ENCODE data around the gene EXOC4. TPM values are rescaled to one million over a fixed set of nuclear protein-coding genes. Genes with fewer than 3 reads are reported as not detected.
"Not testable (repeated sequence)": the region's sequence is repeated elsewhere in the genome, so short reads cannot be mapped to it uniquely, and the experiment has no call there.

EXOC4 gene
- total RNA-seq, 2 donors from 2014 or later: 53.5 to 62.3 TPM

- peak; percentile 57 for ATAC-seq (replicated peaks)
- H3K4me3 Mint-ChIP-seq: no peak overlapping the region
- H3K27ac Mint-ChIP-seq: no peak overlapping the region
- H3K9me3 Mint-ChIP-seq: no peaks in the 10 kb centered on the region
- no peaks in the 10 kb centered on the region for H3K27me3 Mint-ChIP-seq
- peaks cover 32% of the 10 kb centered on the region for H3K36me3 Mint-ChIP-seq (ENCODE audit: low read depth)
- no peaks in the 10 kb centered on the region for H3K4me1 Mint-ChIP-seq
Observed at GRCh38 chr7:133314084-133314483, 61.2 kb downstream of the EXOC4 start.

GRCh38 chr7:133315332-133316040, 62.6 kb downstream of the EXOC4 start:
- H3K36me3 Mint-ChIP-seq (ENCODE audit: low read depth): peaks cover 35% of the 10 kb centered on the region
- no peaks in the 10 kb centered on the region for H3K4me1 Mint-ChIP-seq
- H3K27me3 Mint-ChIP-seq: no peaks in the 10 kb centered on the region
- no peak overlapping the region for H3K4me3 Mint-ChIP-seq
- ATAC-seq (replicated peaks): no peak
- peaks cover 3% of the 10 kb centered on the region for H3K9me3 Mint-ChIP-seq
- H3K27ac Mint-ChIP-seq: no peak overlapping the region

GRCh38 chr7:133319842-133320241, 67.0 kb downstream of the EXOC4 start:
- H3K36me3 Mint-ChIP-seq (ENCODE audit: low read depth): peaks cover 68% of the 10 kb centered on the region

GRCh38 chr7:133320891-133321290, 68.0 kb downstream of the EXOC4 start:
- no peak for ATAC-seq (replicated peaks)
- Mint-ChIP-seq H3K27ac (no peak overlapping the region), H3K27me3 (no peaks in the 10 kb centered on the region), H3K36me3 (ENCODE audit: low read depth) (peaks cover 79% of the 10 kb centered on the region), H3K4me1 (no peaks in the 10 kb centered on the region), H3K4me3 (no peak overlapping the region), H3K9me3 (peaks cover 7% of the 10 kb centered on the region)

More at GRCh38 chr7:133319842-133320241, 67.0 kb downstream of the EXOC4 start:
- H3K4me1 Mint-ChIP-seq: no peaks in the 10 kb centered on the region
- H3K9me3 Mint-ChIP-seq: peaks cover 7% of the 10 kb centered on the region
- no peak for ATAC-seq (replicated peaks)
- H3K27ac Mint-ChIP-seq: no peak overlapping the region
- H3K27me3 Mint-ChIP-seq: no peaks in the 10 kb centered on the region
- H3K4me3 Mint-ChIP-seq: no peak overlapping the region

- H3K4me3 Mint-ChIP-seq; H3K4me1 Mint-ChIP-seq; H3K9me3 Mint-ChIP-seq; H3K27ac Mint-ChIP-seq; H3K27me3 Mint-ChIP-seq; ATAC-seq (replicated peaks): not testable (repeated sequence)
- peaks cover 84% of the 10 kb centered on the region for H3K36me3 Mint-ChIP-seq (ENCODE audit: low read depth)
Observed at GRCh38 chr7:133321366-133321765, 68.5 kb downstream of the EXOC4 start.

- not testable (repeated sequence) for H3K27ac Mint-ChIP-seq; H3K4me3 Mint-ChIP-seq; H3K27me3 Mint-ChIP-seq; H3K9me3 Mint-ChIP-seq; H3K4me1 Mint-ChIP-seq; ATAC-seq (replicated peaks)
- peaks cover 68% of the 10 kb centered on the region for H3K36me3 Mint-ChIP-seq (ENCODE audit: low read depth)
Observed at GRCh38 chr7:133326745-133327144, 73.9 kb downstream of the EXOC4 start.

- not testable (repeated sequence) for H3K4me3 Mint-ChIP-seq; H3K27ac Mint-ChIP-seq; ATAC-seq (replicated peaks); H3K9me3 Mint-ChIP-seq; H3K4me1 Mint-ChIP-seq; H3K27me3 Mint-ChIP-seq
- peaks cover 60% of the 10 kb centered on the region for H3K36me3 Mint-ChIP-seq (ENCODE audit: low read depth)
Observed at GRCh38 chr7:133328021-133328420, 75.1 kb downstream of the EXOC4 start.

- H3K36me3 Mint-ChIP-seq (ENCODE audit: low read depth): peaks cover 53% of the 10 kb centered on the region
- H3K9me3 Mint-ChIP-seq: peaks cover 4% of the 10 kb centered on the region
- peaks cover 8% of the 10 kb centered on the region for H3K4me1 Mint-ChIP-seq
- ATAC-seq (replicated peaks): no peak
- no peak overlapping the region for H3K4me3 Mint-ChIP-seq
- H3K27ac Mint-ChIP-seq: no peak overlapping the region
- no peaks in the 10 kb centered on the region for H3K27me3 Mint-ChIP-seq
Observed at GRCh38 chr7:133330085-133330484, 77.2 kb downstream of the EXOC4 start.

GRCh38 chr7:133331861-133332260, 79.0 kb downstream of the EXOC4 start:
- H3K9me3 Mint-ChIP-seq: peaks cover 13% of the 10 kb centered on the region
- H3K4me1 Mint-ChIP-seq: peaks cover 8% of the 10 kb centered on the region
- no peak overlapping the region for H3K4me3 Mint-ChIP-seq
- no peaks in the 10 kb centered on the region for H3K27me3 Mint-ChIP-seq
- no peak overlapping the region for H3K27ac Mint-ChIP-seq
- no peak for ATAC-seq (replicated peaks)
- H3K36me3 Mint-ChIP-seq (ENCODE audit: low read depth): peaks cover 51% of the 10 kb centered on the region

- no peaks in the 10 kb centered on the region for H3K27me3 Mint-ChIP-seq
- no peak overlapping the region for H3K27ac Mint-ChIP-seq
- peaks cover 34% of the 10 kb centered on the region for H3K9me3 Mint-ChIP-seq
- no peak overlapping the region for H3K4me3 Mint-ChIP-seq
- no peaks in the 10 kb centered on the region for H3K4me1 Mint-ChIP-seq
- peaks cover 77% of the 10 kb centered on the region for H3K36me3 Mint-ChIP-seq (ENCODE audit: low read depth)
- no peak for ATAC-seq (replicated peaks)
Observed at GRCh38 chr7:133339772-133340171, 86.9 kb downstream of the EXOC4 start.

- peaks cover 63% of the 10 kb centered on the region for H3K36me3 Mint-ChIP-seq (ENCODE audit: low read depth)
- ATAC-seq (replicated peaks): no peak
- no peak overlapping the region for H3K27ac Mint-ChIP-seq
- peaks cover 21% of the 10 kb centered on the region for H3K9me3 Mint-ChIP-seq
- peaks cover 4% of the 10 kb centered on the region for H3K4me1 Mint-ChIP-seq
- H3K27me3 Mint-ChIP-seq: no peaks in the 10 kb centered on the region
- no peak overlapping the region for H3K4me3 Mint-ChIP-seq
Observed at GRCh38 chr7:133344275-133344674, 91.4 kb downstream of the EXOC4 start.

GRCh38 chr7:133345690-133346421, 93.0 kb downstream of the EXOC4 start:
- peaks cover 10% of the 10 kb centered on the region for H3K4me1 Mint-ChIP-seq
- no peak overlapping the region for H3K27ac Mint-ChIP-seq
- ATAC-seq (replicated peaks): no peak
- peaks cover 11% of the 10 kb centered on the region for H3K9me3 Mint-ChIP-seq
- peaks cover 59% of the 10 kb centered on the region for H3K36me3 Mint-ChIP-seq (ENCODE audit: low read depth)
- H3K4me3 Mint-ChIP-seq: no peak overlapping the region
- no peaks in the 10 kb centered on the region for H3K27me3 Mint-ChIP-seq

- Mint-ChIP-seq H3K9me3 (peaks cover 10% of the 10 kb centered on the region), H3K36me3 (ENCODE audit: low read depth) (peaks cover 35% of the 10 kb centered on the region), H3K4me1 (peaks cover 10% of the 10 kb centered on the region), H3K27ac (no peak overlapping the region), H3K27me3 (no peaks in the 10 kb centered on the region), H3K4me3 (no peak overlapping the region)
- ATAC-seq (replicated peaks): no peak
Observed at GRCh38 chr7:133348250-133348649, 95.4 kb downstream of the EXOC4 start.

- H3K27me3 Mint-ChIP-seq: no peaks in the 10 kb centered on the region
- peaks cover 14% of the 10 kb centered on the region for H3K9me3 Mint-ChIP-seq
- no peak overlapping the region for H3K27ac Mint-ChIP-seq
- peaks cover 10% of the 10 kb centered on the region for H3K4me1 Mint-ChIP-seq
- peaks cover 27% of the 10 kb centered on the region for H3K36me3 Mint-ChIP-seq (ENCODE audit: low read depth)
- no peak overlapping the region for H3K4me3 Mint-ChIP-seq
- ATAC-seq (replicated peaks): peak; percentile 31
Observed at GRCh38 chr7:133349101-133349500, 96.2 kb downstream of the EXOC4 start.

- H3K4me1 Mint-ChIP-seq: peaks cover 6% of the 10 kb centered on the region
- no peak overlapping the region for H3K4me3 Mint-ChIP-seq
- H3K36me3 Mint-ChIP-seq (ENCODE audit: low read depth): peaks cover 24% of the 10 kb centered on the region
- ATAC-seq (replicated peaks): no peak
- H3K9me3 Mint-ChIP-seq: peaks cover 14% of the 10 kb centered on the region
- no peaks in the 10 kb centered on the region for H3K27me3 Mint-ChIP-seq
- no peak overlapping the region for H3K27ac Mint-ChIP-seq
Observed at GRCh38 chr7:133352430-133352829, 99.6 kb downstream of the EXOC4 start.
